Astrocyte of the cerebellum (primary cell): ENCODE measurements around the gene KCNAB3.

Source experiments
- DNase-seq: peaks from one replicate; pipeline ENCODE4 v3.0.0-alpha.2; 2011; ENCODE audit warnings: low read depth
- H3K4me3 ChIP-seq: 2 replicates; pipeline ENCODE4 v1.5.1; 2011; ENCODE audit warnings: mild to moderate bottlenecking, low read depth, low read length, moderate library complexity
- in situ Hi-C: cut with HindIII; loops from 2 replicates; pipeline ENCODE4 v1.10.0; 2017; ENCODE audit warnings: low sequenced_read_pairs
- TF ChIP-seq, protein P1 (sequence below): IDR thresholded peaks from 2 replicates; pipeline ENCODE4 v1.5.1; 2012; ENCODE audit warnings: low read length, low read depth, moderate library complexity, mild to moderate bottlenecking; ENCODE audit errors: missing control alignments

Gene KCNAB3

DNA sequence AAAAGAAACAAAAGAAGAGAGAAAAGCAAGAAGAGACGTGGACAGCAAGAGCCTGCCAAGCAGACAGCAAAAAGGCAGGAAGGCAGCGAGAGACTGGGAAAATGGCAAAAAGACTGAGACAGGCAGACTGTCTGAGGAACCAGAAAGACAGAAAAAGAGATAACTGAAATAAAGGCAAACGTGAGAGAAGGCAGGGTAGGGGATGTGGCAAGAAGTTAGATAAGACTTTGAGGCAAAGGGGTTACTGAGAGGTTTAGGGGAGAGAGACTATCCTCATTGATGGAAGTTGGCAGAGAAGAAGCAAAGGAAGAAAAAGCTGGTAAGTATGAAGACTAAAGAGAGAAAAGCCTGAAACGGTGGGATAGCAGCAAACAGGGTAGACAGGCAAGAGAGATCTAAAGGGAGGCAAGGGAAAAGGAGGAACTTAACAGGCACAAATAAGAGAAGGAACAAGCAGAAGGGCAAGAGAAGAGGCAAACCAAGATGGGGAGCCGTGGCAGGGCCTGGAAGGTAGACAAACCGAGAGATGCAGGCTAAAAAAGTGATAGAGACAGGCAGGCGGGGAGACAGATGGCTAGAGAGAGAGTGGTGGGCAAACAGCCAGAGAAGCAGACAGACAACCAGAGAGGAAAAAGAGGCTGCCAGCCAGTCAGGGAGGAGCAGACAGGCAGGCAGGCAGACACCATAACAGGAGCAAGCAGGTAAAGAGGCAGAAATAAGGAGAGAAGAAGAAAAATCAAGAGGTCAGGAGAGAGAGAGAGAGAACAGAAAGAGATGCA, 48.2 kb downstream of the KCNAB3 start:
- no peak overlapping the region for H3K4me3 ChIP-seq
- in situ Hi-C loops: no loop called here
- TF ChIP-seq, protein P1, sequence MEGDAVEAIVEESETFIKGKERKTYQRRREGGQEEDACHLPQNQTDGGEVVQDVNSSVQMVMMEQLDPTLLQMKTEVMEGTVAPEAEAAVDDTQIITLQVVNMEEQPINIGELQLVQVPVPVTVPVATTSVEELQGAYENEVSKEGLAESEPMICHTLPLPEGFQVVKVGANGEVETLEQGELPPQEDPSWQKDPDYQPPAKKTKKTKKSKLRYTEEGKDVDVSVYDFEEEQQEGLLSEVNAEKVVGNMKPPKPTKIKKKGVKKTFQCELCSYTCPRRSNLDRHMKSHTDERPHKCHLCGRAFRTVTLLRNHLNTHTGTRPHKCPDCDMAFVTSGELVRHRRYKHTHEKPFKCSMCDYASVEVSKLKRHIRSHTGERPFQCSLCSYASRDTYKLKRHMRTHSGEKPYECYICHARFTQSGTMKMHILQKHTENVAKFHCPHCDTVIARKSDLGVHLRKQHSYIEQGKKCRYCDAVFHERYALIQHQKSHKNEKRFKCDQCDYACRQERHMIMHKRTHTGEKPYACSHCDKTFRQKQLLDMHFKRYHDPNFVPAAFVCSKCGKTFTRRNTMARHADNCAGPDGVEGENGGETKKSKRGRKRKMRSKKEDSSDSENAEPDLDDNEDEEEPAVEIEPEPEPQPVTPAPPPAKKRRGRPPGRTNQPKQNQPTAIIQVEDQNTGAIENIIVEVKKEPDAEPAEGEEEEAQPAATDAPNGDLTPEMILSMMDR: no peak
- DNase-seq: no peak

DNA sequence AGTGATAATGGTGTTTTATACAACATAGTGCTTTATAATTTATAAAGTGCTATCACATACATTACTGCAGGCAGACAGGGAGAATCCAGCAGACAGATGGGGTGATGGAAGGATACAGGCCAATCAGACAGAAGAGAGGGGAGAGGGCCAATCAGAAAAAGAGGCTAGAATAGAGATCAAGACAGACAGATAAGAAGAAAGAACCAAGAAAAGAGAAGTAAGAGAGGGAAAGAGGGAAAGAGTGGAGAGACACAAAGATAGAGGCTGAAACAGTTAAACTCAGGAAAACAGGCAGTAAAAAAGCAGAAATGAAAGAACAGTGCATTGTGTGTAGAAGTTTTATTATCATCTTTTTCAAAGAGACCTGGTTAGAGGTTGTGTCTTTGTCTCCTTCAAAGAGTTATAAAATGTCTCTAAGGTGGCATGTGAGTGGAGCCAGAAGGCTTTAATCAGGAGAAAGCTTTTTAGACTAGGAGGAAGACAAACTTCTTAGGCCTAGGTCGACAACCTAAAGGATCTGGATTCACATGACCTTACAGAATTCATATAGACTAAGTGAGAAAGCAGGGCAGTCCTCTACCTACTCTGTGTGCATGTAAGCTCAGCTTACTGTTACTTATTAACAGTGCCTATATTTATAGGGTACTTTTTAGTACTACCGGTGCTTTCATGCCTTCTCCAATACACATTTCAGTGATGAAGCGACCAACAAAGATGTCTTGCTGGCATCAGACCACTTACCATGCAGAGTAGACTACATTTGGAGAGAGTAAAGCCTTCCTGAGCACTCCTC, 49.4 kb downstream of the KCNAB3 start:
- DNase-seq: no peak
- in situ Hi-C loops: no loop called here
- TF ChIP-seq, protein P1: no peak
- H3K4me3 ChIP-seq: no peak overlapping the region

DNA sequence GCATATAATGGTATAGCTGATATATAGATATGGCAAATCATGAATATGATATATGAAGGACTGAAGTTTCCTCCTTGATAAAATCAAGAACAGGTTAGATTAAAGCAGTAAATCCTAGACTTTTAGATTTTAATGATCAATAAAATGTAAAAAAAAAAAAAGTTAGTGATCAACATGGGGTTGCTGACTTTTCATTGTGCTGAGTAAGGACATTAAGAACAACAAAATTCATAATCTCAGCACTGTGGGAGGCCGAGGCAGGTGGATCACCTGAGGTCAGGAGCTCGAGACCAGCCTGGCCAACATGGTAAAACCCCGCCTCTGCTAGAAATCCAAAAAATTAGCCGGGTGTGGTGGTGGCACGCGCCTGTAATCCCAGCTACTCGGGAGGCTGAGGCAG, 51.4 kb downstream of the KCNAB3 start:
- no peak for DNase-seq
- in situ Hi-C loops: no loop called here
- TF ChIP-seq, protein P1: no peak
- no peak overlapping the region for H3K4me3 ChIP-seq

DNA sequence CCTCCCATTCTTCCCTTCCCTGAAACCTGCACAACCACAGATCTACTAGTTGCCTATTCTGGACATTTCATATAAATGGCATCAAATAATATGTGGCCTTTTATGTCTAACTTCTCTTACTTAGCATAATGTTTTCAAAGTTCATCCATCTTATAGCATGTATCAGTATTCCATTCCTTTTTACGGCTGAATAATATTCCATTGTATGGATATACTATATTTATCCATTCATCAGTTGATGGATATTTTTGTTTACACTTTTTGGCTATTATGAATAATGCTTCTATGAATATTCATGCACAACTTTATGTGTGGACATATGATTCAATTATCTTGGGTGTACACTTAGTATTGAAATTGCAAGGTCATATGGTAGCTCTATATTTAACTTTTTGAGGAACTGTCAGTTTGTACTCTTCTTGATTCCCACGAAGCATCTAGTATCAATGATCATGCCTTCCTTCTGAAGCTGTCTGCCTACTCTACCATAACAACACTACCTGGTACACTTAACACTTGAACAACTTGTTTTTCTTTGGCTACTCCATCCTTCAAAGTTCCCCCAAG, 53.8 kb downstream of the KCNAB3 start:
- H3K4me3 ChIP-seq: no peak overlapping the region
- TF ChIP-seq, protein P1: no peak
- no peak for DNase-seq
- in situ Hi-C loops: no loop called here

DNA sequence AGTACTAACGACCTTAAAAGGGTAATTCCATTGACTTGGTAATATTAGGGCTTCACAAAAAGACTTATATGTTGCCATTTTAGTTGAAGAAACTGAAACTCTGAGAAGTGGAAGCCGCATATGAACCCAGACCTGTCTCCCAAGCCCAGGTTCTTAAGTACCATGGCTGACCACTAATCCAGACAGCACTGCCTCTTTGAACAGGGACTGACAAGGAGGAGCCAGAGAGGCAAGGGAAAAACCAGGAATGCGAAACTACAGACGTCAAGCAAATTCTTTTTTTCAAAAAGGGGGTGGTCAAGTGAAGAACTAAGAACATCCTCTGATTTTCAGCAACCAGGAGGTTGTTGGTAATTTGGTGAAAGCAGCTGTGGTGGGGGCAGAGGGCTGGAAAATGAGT, 56.6 kb downstream of the KCNAB3 start:
- DNase-seq: no peak
- TF ChIP-seq, protein P1: no peak
- no peak overlapping the region for H3K4me3 ChIP-seq
- in situ Hi-C loops: no loop called here
